Fibroblast of lung (primary cell): ENCODE measurements around the gene FTO. TPM values are rescaled to one million over a fixed set of nuclear protein-coding genes. Genes with fewer than 3 reads are reported as not detected.
A peak's percentile ranks its signal among the peaks of the same experiment; 100 is the strongest.
"Not testable (repeated sequence)": the region's sequence is repeated elsewhere in the genome, so short reads cannot be mapped to it uniquely, and the experiment has no call there.

Source experiments
- DNase-seq, 2 donors: peaks; one replicate each; pipeline versions ENCODE4 v3.0.0 to v3.0.0-alpha.2; 2010; ENCODE audit warnings: low read depth in 2 of 2
- H2AFZ ChIP-seq: 2 replicates; pipeline ENCODE4 v1.5.1; 2012; ENCODE audit warnings: low read length, control low read depth, inconsistent platforms
- H3K27ac ChIP-seq: 2 replicates; pipeline ENCODE4 v1.5.1; 2011; ENCODE audit warnings: low read length, control low read depth; ENCODE audit not compliant: insufficient read depth
- H3K27me3 ChIP-seq: 2 replicates; pipeline ENCODE4 v1.5.1; 2011; ENCODE audit warnings: mild to moderate bottlenecking, low read length; ENCODE audit not compliant: control insufficient read depth, insufficient read depth
- H3K36me3 ChIP-seq: 2 replicates; pipeline ENCODE4 v1.5.1; 2011; ENCODE audit warnings: low read length; ENCODE audit not compliant: control insufficient read depth, insufficient read depth
- H3K4me1 ChIP-seq: 2 replicates; pipeline ENCODE4 v1.5.1; 2011; ENCODE audit warnings: low read length; ENCODE audit not compliant: control insufficient read depth, insufficient read depth; ENCODE audit errors: extremely low read depth
- H3K4me2 ChIP-seq: 2 replicates; pipeline ENCODE4 v1.5.1; 2011; ENCODE audit warnings: low read length, control low read depth; ENCODE audit not compliant: insufficient read depth; ENCODE audit errors: extremely low read depth
- H3K4me3 ChIP-seq, 4 experiments: fragments of 200-600 bp in 1 of 4; sonication (generic) in 1 of 4; replicated peaks in 1 of 4; 2 replicates each; pipeline ENCODE4 v1.5.1; 2011 to 2016; ENCODE audit warnings: low read length in 4 of 4, low read depth in 3 of 4, mild to moderate bottlenecking in 3 of 4, control low read depth in 2 of 4, inconsistent platforms in 1 of 4, mixed read lengths in 1 of 4; ENCODE audit not compliant: insufficient read depth in 1 of 4; ENCODE audit errors: control extremely low read depth in 1 of 4
- H3K79me2 ChIP-seq: 2 replicates; pipeline ENCODE4 v1.5.1; 2012; ENCODE audit warnings: mild to moderate bottlenecking, low read length, inconsistent platforms; ENCODE audit not compliant: control insufficient read depth, insufficient read depth
- H3K9ac ChIP-seq: 2 replicates; pipeline ENCODE4 v1.5.1; 2011; ENCODE audit warnings: mild to moderate bottlenecking, low read length, control low read depth; ENCODE audit not compliant: insufficient read depth
- H3K9me3 ChIP-seq: 2 replicates; pipeline ENCODE4 v1.5.1; 2012; ENCODE audit warnings: low read depth, low read length; ENCODE audit not compliant: control insufficient read depth, insufficient read depth
- H4K20me1 ChIP-seq: 2 replicates; pipeline ENCODE4 v1.5.1; 2011; ENCODE audit warnings: low read length; ENCODE audit not compliant: control insufficient read depth, insufficient read depth; ENCODE audit errors: extremely low read depth
- CTCF ChIP-seq, 2 donors: IDR thresholded peaks in 1 of 2; conservative IDR thresholded peaks in 1 of 2; 1 replicate in 1 of 2; 2 replicates in 1 of 2; pipeline ENCODE4 v1.5.1; 2011 to 2012; ENCODE audit warnings: low read length in 2 of 2, control low read depth in 1 of 2, inconsistent platforms in 1 of 2, low read depth in 1 of 2, mild to moderate bottlenecking in 1 of 2
- EZH2 ChIP-seq: IDR thresholded peaks from 2 replicates; pipeline ENCODE4 v1.5.1; 2012; ENCODE audit warnings: low read length, control low read depth, mild to moderate bottlenecking; ENCODE audit errors: missing control alignments
- polyA plus RNA-seq, 2 donors: library from polyadenylated mRNA; depleted of rRNA in 1 of 2; stranded (reverse) in 1 of 2; unstranded in 1 of 2; fragments of >200 nt; gene quantifications; 2 replicates each; pipeline ENCODE4 v1.2.1, GENCODE V29; 2011 to 2012; ENCODE audit warnings: missing spikeins in 1 of 2
- total RNA-seq: library from RNA; depleted of rRNA; stranded (reverse); fragments of >200 nt; gene quantifications from 2 replicates; pipeline ENCODE4 v1.2.1, GENCODE V29; 2014

FTO gene
- total and polyA plus RNA-seq, 2 donors (not counting 1 experiment from before 2014, with no cell fraction given): 61.1 to 97.6 TPM

- DNase-seq: peak in 1 of 2 donors; percentile 26
- Histone ChIP-seq H3K4me3 (no peak overlapping the region), H3K4me1 (no peaks in the 10 kb centered on the region), H3K79me2 (no peaks in the 10 kb centered on the region), H4K20me1 (no peaks in the 10 kb centered on the region), H3K9ac (no peak overlapping the region), H3K36me3 (no peaks in the 10 kb centered on the region), H3K4me2 (no peak overlapping the region), H3K27ac (no peak overlapping the region), H3K9me3 (no peaks in the 10 kb centered on the region), H3K27me3 (no peaks in the 10 kb centered on the region), H2AFZ (no peak overlapping the region)
- no peak for TF ChIP-seq EZH2
- peak in 1 of 2 donors; percentile 11 for TF ChIP-seq CTCF (conservative IDR thresholded peaks at IDR 0.05 in 1 of 2, IDR thresholded peaks at IDR 0.05 in 1 of 2; ENCODE audit: low read depth in 1 of 2, low read length in 2 of 2)
Measured at GRCh38 chr16:53692146-53692545, 11.8 kb upstream of the FTO start.

GRCh38 chr16:53693320-53693719, 10.6 kb upstream of the FTO start:
- Histone ChIP-seq H3K4me1 (no peaks in the 10 kb centered on the region), H3K27ac (no peak overlapping the region), H3K9ac (no peak overlapping the region), H3K4me2 (no peak overlapping the region), H3K9me3 (no peaks in the 10 kb centered on the region), H2AFZ (no peak overlapping the region), H3K79me2 (no peaks in the 10 kb centered on the region), H3K4me3 (no peak overlapping the region), H3K27me3 (no peaks in the 10 kb centered on the region), H3K36me3 (no peaks in the 10 kb centered on the region), H4K20me1 (no peaks in the 10 kb centered on the region)
- DNase-seq: no peak
- TF ChIP-seq CTCF (conservative IDR thresholded peaks at IDR 0.05 in 1 of 2, IDR thresholded peaks at IDR 0.05 in 1 of 2; ENCODE audit: low read depth in 1 of 2, low read length in 2 of 2) (no peak), EZH2 (no peak)

- H3K79me2 ChIP-seq: no peaks in the 10 kb centered on the region
- H3K27ac ChIP-seq: peak overlapping the region; percentile 18
- H3K9ac ChIP-seq: no peak overlapping the region
- H3K4me2 ChIP-seq: no peak overlapping the region
- H3K36me3 ChIP-seq: no peaks in the 10 kb centered on the region
- DNase-seq: peak; percentile 34 to 94
- H2AFZ ChIP-seq: no peak overlapping the region
- no peaks in the 10 kb centered on the region for H4K20me1 ChIP-seq
- TF ChIP-seq EZH2 (no peak), CTCF (conservative IDR thresholded peaks at IDR 0.05 in 1 of 2, IDR thresholded peaks at IDR 0.05 in 1 of 2; ENCODE audit: low read depth in 1 of 2, low read length in 2 of 2) (no peak)
- H3K27me3 ChIP-seq: no peaks in the 10 kb centered on the region
- H3K4me3 ChIP-seq: no peak overlapping the region
- no peaks in the 10 kb centered on the region for H3K9me3 ChIP-seq
- no peaks in the 10 kb centered on the region for H3K4me1 ChIP-seq
Measured at GRCh38 chr16:53695070-53695469, 8.9 kb upstream of the FTO start.

- not testable (repeated sequence) for H3K9ac ChIP-seq, DNase-seq, H3K27me3 ChIP-seq, H3K27ac ChIP-seq, H3K9me3 ChIP-seq, H4K20me1 ChIP-seq, H3K4me3 ChIP-seq, H3K4me1 ChIP-seq, H2AFZ ChIP-seq, H3K79me2 ChIP-seq, H3K4me2 ChIP-seq, H3K36me3 ChIP-seq
Measured at GRCh38 chr16:53698271-53698670, 5.7 kb upstream of the FTO start.
